Activated T-cell treated with anti-CD3 and anti-CD28 coated beads, Interleukin-2, amount 50 U/mL, for 24 hours (primary cell): ENCODE measurements around the gene PRAMEF8.
"Not testable (repeated sequence)": the region's sequence is repeated elsewhere in the genome, so short reads cannot be mapped to it uniquely, and the experiment has no call there.

Experiments used
- DNase-seq: peaks from one replicate; pipeline ENCODE4 v3.0.0-alpha.2; 2020
- H3K27ac Mint-ChIP-seq: 2 replicates; pipeline ENCODE4 v1.8.0; 2020; ENCODE audit warnings: mild to moderate bottlenecking, mixed read lengths
- H3K27me3 Mint-ChIP-seq: 2 replicates; pipeline ENCODE4 v1.8.0; 2020; ENCODE audit warnings: mixed read lengths
- H3K36me3 Mint-ChIP-seq: 2 replicates; pipeline ENCODE4 v1.8.0; 2020; ENCODE audit warnings: low read depth, mixed read lengths
- H3K4me1 Mint-ChIP-seq: 2 replicates; pipeline ENCODE4 v1.8.0; 2020; ENCODE audit warnings: low read depth, mixed read lengths
- H3K4me3 Mint-ChIP-seq: 2 replicates; pipeline ENCODE4 v1.8.0; 2020; ENCODE audit warnings: mild to moderate bottlenecking, moderate library complexity, mixed read lengths
- H3K9me3 Mint-ChIP-seq: 2 replicates; pipeline ENCODE4 v1.8.0; 2020; ENCODE audit warnings: mixed read lengths

Gene PRAMEF8

DNA sequence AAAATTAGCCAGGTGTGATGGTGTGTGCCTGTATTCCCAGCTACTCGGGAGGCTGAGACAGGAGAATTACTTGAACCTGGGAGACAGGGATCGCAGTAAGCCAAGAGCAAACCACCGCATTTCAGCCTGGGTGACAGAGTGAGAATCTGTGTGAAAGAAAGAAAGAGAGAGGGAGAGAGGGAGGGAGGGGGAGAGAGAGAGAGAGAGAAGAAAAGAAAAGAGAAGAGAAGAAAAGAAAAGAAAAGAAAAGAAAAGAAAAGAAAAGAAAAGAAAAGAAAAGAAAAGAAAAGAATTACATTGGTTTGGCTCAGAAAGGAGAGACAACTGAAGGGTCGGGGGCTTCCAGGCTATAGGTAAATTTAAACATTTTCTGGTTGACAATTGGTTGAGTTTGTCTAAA lies 45.3 kb downstream of the PRAMEF8 start:
- not testable (repeated sequence) for H3K27ac Mint-ChIP-seq, H3K4me1 Mint-ChIP-seq, H3K4me3 Mint-ChIP-seq, H3K9me3 Mint-ChIP-seq, H3K27me3 Mint-ChIP-seq, DNase-seq, H3K36me3 Mint-ChIP-seq

DNA sequence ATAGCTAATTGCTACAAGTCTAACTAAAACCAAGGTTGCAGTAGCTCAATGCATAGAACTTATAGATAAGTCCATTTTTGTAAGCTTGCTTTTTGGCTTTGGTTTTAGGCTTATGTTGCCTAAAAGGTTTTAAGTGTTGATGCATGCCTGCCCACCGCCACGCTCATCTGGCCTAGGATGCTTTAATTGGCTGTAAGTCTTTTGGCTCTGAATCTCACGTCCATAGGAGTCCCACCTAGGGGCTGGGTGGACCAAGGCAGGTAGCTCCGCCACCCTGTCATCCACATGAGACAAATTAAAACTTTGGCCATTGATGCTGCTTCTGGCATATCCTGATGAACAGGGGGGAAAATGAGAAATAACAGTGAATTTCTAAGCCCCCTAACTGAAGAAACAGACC lies 47.4 kb downstream of the PRAMEF8 start:
- H3K27ac Mint-ChIP-seq, H3K4me3 Mint-ChIP-seq, H3K27me3 Mint-ChIP-seq: not testable (repeated sequence)

DNA sequence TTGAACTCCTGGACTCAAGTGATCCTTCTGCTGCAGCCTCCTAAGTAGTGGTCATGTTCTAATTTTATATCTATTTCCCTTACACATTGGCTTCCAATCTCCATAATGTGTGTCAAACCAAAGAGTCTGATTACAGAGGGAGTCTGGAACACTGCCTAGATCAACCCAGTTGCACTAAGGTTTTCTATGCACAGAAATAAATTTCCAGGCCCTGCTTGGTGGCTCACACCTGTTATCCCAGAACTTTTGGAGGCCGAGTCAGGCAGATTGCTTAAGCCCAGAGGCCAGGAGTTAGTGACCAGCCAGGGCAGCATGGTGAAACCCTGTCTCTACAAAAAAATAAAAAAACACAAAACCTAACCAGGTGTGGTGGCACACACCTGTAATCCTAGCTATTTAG lies 50.9 kb downstream of the PRAMEF8 start:
- peaks cover 12% of the 10 kb centered on the region for H3K27me3 Mint-ChIP-seq
- H3K4me3 Mint-ChIP-seq, H3K9me3 Mint-ChIP-seq, H3K27ac Mint-ChIP-seq, H3K36me3 Mint-ChIP-seq, H3K4me1 Mint-ChIP-seq, DNase-seq: not testable (repeated sequence)

More for the DNA sequence above, 47.4 kb downstream of the PRAMEF8 start:
- not testable (repeated sequence) for DNase-seq, H3K36me3 Mint-ChIP-seq, H3K9me3 Mint-ChIP-seq, H3K4me1 Mint-ChIP-seq

DNA sequence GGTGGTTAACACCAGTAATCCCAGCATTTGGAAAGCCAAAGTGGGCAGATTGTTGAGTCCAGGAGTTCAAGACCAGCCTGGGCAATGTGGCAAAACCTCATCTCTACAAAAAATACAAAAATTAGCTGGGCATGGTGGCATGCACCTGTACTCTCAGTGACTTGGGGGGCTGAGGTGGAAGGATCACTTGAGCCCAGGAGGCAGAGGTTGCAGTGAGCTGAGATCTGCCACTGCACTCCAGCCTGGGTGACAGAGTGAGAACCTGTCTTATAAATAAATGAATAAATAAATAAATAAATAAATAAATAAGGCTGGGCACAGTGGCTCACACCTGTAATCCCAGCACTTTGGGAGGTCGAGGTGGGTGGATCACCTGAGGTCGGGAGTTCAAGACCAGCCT lies 52.9 kb downstream of the PRAMEF8 start:
- H3K4me1 Mint-ChIP-seq, H3K36me3 Mint-ChIP-seq, H3K27ac Mint-ChIP-seq, DNase-seq, H3K9me3 Mint-ChIP-seq, H3K4me3 Mint-ChIP-seq: not testable (repeated sequence)
- H3K27me3 Mint-ChIP-seq = peaks cover 16% of the 10 kb centered on the region
